GM12801 (cell line): ENCODE results near the gene REEP6.

Source experiments
- CTCF ChIP-seq: IDR thresholded peaks from one replicate; pipeline ENCODE4 v1.5.1; 2011; ENCODE audit warnings: control low read depth; ENCODE audit not compliant: insufficient read length; ENCODE audit errors: extremely low read depth

Gene REEP6

GRCh38 chr19:1502433-1503088 lies 11.6 kb downstream of the REEP6 start:
- no peak for TF ChIP-seq CTCF

GRCh38 chr19:1503089-1503924 lies 12.3 kb downstream of the REEP6 start:
- no peak for TF ChIP-seq CTCF

DNA sequence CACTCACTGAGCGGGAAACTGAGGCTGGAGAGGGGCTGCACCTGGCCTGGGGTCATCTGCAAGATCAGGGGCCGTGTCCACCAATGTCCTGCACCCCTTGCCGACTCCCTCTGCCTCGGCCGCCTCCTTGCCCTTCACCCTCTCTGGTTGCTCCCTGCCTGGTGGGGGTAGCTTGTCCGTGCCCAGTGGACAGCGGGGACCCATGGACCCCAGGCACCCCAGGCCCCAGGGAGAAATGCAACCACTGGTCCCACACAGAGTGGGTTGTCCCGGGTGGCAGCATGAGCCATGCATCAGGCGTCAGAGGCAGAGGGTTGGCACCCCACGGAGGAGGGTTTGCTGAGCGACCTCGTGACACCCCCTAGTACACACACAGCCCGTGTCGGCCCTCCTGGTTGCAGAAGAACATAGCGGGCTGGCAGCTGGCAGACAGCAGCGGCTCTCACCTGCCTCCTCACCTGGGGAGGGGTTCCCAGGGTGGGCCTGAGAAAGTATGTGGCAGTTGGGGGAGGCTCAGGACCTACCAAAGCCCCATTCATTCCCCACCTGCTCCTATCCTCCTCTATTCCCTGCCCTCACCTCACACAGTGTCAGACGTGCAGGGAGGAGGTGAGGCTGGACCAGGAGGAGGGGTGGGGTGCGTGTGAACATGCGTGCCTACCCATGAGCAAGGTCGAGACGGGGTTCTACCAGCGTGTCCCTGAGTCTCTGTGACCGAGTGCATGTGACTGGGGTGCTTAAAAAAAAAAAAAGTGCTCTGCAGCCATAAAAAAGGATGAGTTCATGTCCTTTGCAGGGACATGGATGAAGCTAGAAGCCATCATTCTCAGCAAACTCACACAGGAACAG lies 13.2 kb downstream of the REEP6 start:
- no peak for TF ChIP-seq CTCF

- TF ChIP-seq CTCF = no peak
Measured at GRCh38 chr19:1505012-1505411, 14.0 kb downstream of the REEP6 start.

- no peak for TF ChIP-seq CTCF
Measured at GRCh38 chr19:1505991-1506881, 15.3 kb downstream of the REEP6 start.

- no peak for TF ChIP-seq CTCF
Measured at GRCh38 chr19:1507192-1507660, 16.2 kb downstream of the REEP6 start.
